NCI-H2081 treated with DMSO at 0.1 percent for 48 hours (cell line): Measurements from ENCODE around the gene RING1.

Source experiments
- DNase-seq: peaks from one replicate; lab custom pipeline; 2025; lab: John Stamatoyannopoulos, UW

RING1 gene

GRCh38 chr6:33171880-33172687 lies 36.2 kb upstream of the RING1 start:
- DNase-seq = no peak

- no peak for DNase-seq
These were observed 35.4 kb upstream of the RING1 start for GRCh38 chr6:33172688-33173534.

- DNase-seq = no peak
These were observed 34.6 kb upstream of the RING1 start for GRCh38 chr6:33173535-33174180.

- DNase-seq = no peak
These were observed 33.5 kb upstream of the RING1 start for GRCh38 chr6:33174784-33175183.

- DNase-seq = no peak
These were observed 32.7 kb upstream of the RING1 start for GRCh38 chr6:33175436-33176069.

GRCh38 chr6:33176906-33177305 lies 31.4 kb upstream of the RING1 start:
- no peak for DNase-seq

GRCh38 chr6:33177552-33178446 lies 30.5 kb upstream of the RING1 start:
- no peak for DNase-seq

GRCh38 chr6:33178755-33179475 lies 29.4 kb upstream of the RING1 start:
- no peak for DNase-seq

GRCh38 chr6:33181141-33181540 lies 27.2 kb upstream of the RING1 start:
- DNase-seq = no peak

- DNase-seq = no peak
These were observed 25.1 kb upstream of the RING1 start for GRCh38 chr6:33183071-33183683.

- no peak for DNase-seq
These were observed 23.1 kb upstream of the RING1 start for GRCh38 chr6:33185190-33185589.

- DNase-seq = no peak
These were observed 22.6 kb upstream of the RING1 start for GRCh38 chr6:33185654-33186187.

GRCh38 chr6:33187809-33188208 lies 20.5 kb upstream of the RING1 start:
- DNase-seq = no peak

- no peak for DNase-seq
These were observed 19.1 kb upstream of the RING1 start for GRCh38 chr6:33189164-33189563.

GRCh38 chr6:33189625-33190448 lies 18.5 kb upstream of the RING1 start:
- no peak for DNase-seq

- no peak for DNase-seq
These were observed 17.7 kb upstream of the RING1 start for GRCh38 chr6:33190504-33191107.

- DNase-seq = no peak
These were observed 16.8 kb upstream of the RING1 start for GRCh38 chr6:33191383-33192104.
